ENCODE data around the gene ANKRD31. TPM values are rescaled to one million over a fixed set of nuclear protein-coding genes. Genes with fewer than 3 reads are reported as not detected.
A peak's percentile ranks its signal among the peaks of the same experiment; 100 is the strongest.

The ANKRD31 gene
- total RNA-seq, 8 experiments from 2014 or later = 0.18 to 1.1 (median 0.46) TPM

DNA sequence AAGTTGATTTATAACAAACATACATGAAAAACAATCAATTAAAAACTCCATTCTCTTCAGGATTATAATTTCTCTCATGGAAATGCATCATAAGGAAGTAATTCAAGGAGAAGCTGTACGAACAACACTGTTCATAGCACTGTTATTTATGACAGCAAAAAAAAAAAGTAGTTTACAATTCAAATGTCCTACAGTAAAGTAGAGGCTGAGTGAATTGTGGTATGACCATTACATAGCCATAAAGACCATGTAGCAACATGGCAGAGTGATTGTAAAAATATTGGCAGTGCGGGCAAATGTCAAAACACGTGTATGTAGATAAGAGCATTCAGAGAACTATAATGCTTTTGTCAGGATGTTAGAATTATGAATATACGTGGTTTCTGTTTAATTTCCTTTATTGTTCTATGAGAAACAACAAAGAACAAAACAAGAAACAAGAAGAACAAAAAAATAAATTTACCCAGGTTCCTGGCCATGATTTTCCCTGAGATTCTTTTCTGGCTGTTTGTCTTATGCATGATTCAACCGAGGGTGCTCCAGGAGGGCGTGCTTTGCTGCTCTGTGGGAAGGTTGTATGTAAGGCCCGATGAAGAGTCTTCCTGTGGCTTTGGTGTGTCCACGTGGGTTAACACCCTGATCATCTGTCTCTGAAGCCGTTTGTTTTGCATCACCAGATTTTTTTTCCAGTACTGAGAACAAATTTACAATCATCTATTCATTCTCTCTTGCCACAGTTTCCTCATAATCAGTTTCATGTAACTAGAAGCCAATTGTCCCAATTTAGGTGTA, 213.1 kb downstream of the ANKRD31 start:
- Histone ChIP-seq H3K4me3 (no peak overlapping the region), H3K4me1 (replicated peaks in 1 of 2) (no peaks in the 10 kb centered on the region), H3K27ac (no peak overlapping the region)
- ATAC-seq (replicated peaks in 6 of 8) = peak in 3 of 8 experiments; percentile 47 to 76 (median 64)
- in situ Hi-C loops (cut with MboI; ENCODE audit: low pct_unique_long_range_greater_than_20kb in 2 of 9, low sequenced_read_pairs in 9 of 9, unreplicated experiment in 9 of 9) = no loop called here
- WGBS, 10 experiments = 39 to 85% (median 72%) methylated on average over 3 to 9 of the region's 9 CpGs

DNA sequence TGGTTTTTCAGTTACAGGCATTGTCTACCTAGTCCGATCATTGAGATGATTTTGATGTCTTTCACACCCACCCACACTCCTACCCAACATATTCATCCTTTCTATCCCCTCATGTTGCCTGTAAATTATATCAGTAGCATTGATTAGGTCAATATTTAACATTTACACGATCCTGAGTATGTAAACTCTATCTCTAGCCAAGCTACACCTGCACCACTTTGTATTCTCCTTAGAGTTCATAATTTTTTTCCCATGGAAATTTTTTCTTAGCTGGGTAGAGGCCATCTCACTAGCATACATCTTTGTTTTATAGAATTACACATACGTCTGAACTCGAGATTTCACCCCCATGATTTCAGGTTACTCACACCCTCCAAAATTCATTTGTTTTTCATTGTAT, 214.9 kb downstream of the ANKRD31 start:
- Histone ChIP-seq H3K27ac (no peak overlapping the region), H3K4me1 (replicated peaks in 1 of 2) (no peaks in the 10 kb centered on the region), H3K4me3 (no peak overlapping the region)
- in situ Hi-C loops (cut with MboI; ENCODE audit: low pct_unique_long_range_greater_than_20kb in 2 of 9, low sequenced_read_pairs in 9 of 9, unreplicated experiment in 9 of 9) = no loop called here
- WGBS, 10 experiments = 20 to 100% (median 87%) methylated on average over 2 to 4 of the region's 4 CpGs; no CpG with 5 or more reads in 1 of the 10 experiments
- no peak for ATAC-seq (replicated peaks in 6 of 8)

DNA sequence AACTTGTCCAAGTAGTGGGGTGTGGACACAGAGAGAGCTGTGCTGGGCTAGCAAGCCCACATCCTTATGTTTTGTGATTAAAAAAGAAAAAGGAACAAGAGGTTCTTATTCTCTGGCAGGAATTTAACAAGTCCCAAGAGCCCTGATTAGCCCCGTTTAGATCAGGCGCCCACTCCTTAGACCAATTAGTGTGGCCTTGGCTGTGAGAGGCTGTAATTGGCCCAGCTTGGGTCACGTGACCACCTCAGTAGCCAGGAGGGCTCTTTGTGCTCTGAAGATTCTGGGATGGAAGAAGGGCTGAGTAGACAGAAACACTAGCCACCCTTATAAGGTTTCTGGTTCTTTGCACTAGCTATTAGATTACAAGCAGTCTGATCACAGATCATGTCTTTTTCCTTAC, 215.5 kb downstream of the ANKRD31 start:
- in situ Hi-C loops (cut with MboI; ENCODE audit: low pct_unique_long_range_greater_than_20kb in 2 of 9, low sequenced_read_pairs in 9 of 9, unreplicated experiment in 9 of 9) = no loop called here
- H3K27ac ChIP-seq = no peak overlapping the region
- WGBS, 10 experiments = 17 to 81% (median 54%) methylated on average over 2 to 3 of the region's 3 CpGs; no CpG with 5 or more reads in 6 of the 10 experiments
- no peaks in the 10 kb centered on the region for H3K4me1 ChIP-seq (replicated peaks in 1 of 2)
- ATAC-seq (replicated peaks in 6 of 8) = no peak
- no peak overlapping the region for H3K4me3 ChIP-seq

DNA sequence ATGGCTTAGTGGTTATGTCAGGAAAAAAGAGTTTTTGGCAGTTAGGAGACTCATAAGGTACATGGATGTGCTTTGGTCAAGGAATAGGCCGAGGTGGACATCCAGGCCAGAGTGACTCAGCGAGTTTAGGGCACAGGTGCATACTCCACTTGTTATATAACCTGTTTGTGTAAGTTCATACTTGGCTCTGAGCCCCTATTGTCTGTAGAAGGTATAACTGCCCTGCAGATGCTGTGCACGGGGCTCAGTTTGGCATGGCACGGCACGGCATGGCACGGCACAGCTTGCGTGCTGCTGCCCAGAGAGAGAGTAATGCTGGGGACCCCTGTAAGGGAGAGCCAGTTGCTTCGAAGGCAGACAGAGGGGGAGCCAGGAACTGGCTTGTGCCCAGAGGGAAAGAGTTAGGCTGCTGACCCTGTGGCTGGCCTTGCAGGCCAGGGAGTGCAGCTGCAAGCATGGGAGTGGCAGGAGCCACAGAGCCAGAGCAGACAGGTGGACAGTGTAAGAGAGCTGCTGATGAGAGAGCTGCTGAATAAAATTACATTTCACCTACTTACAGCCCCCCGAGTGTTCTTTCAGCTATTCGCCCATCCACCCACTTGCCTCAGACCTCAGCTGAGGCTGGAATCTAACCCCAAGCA, 216.5 kb downstream of the ANKRD31 start:
- Histone ChIP-seq H3K4me1 (replicated peaks in 1 of 2) (no peaks in the 10 kb centered on the region), H3K4me3 (no peak overlapping the region), H3K27ac (no peak overlapping the region)
- WGBS, 10 experiments = 50 to 100% (median 88%) methylated on average over 2 to 8 of the region's 10 CpGs; no CpG with 5 or more reads in 2 of the 10 experiments
- in situ Hi-C loops (cut with MboI; ENCODE audit: low pct_unique_long_range_greater_than_20kb in 2 of 9, low sequenced_read_pairs in 9 of 9, unreplicated experiment in 9 of 9) = no loop called here
- ATAC-seq (replicated peaks in 6 of 8) = no peak

DNA sequence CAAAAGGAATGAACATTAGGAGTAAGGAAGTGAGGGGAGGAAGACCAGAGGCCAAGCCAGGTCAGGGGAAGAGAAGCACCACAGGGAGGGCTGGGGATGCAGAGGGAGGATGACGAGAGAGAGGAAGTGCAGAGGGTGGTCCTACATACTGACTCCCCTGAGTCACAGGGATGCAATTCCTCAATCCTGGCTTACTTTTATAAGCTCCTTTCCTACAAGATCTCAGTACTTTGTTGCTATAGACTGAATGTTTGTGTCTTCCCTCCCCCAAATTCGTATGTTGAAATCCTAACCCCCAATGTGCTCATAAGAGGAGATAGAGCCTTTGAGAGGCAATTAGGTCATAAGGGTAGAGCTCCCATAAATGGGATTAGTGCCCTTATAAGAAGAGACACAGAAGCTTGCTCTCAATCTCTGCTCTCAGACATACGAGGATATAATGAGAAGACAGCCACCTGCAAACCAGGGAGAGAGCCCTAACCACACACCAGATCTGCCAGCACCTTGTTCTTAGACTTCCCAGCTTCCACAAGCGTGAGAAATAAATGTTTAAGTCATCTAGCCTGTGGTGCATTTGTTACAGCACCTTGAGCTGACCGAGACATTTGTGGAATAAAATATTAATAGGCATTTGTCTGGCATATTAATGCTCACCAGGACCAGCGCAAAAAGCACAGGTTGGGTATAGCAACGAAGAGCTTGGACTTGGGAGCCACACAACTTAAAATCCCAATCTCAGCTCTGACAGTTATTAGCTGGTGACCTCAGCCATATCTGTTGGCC, 217.7 kb downstream of the ANKRD31 start:
- Histone ChIP-seq H3K4me1 (replicated peaks in 1 of 2) (no peaks in the 10 kb centered on the region), H3K4me3 (no peak overlapping the region), H3K27ac (no peak overlapping the region)
- 57 to 81% (median 78%) methylated on average over 1 to 7 of the region's 7 CpGs; no CpG with 5 or more reads in 1 of the 10 experiments for WGBS, 10 experiments
- ATAC-seq (replicated peaks in 6 of 8) = no peak
- in situ Hi-C loops (cut with MboI; ENCODE audit: low pct_unique_long_range_greater_than_20kb in 2 of 9, low sequenced_read_pairs in 9 of 9, unreplicated experiment in 9 of 9) = no loop called here

Other genes starting within 250 kb of the ANKRD31 start
- 1 to 10 TPM in 1 of 8 experiments, under 1 TPM in 6, not detected in 1; 0.07 to 2.9 (median 0.43) TPM for gene GCNT4, start 184.3 kb downstream of the ANKRD31 start, total RNA-seq
- 100 to 1,000 TPM in 5 of 8 experiments, 10 to 100 TPM in 3; 33.1 to 198 (median 105) TPM for gene HMGCR, start 100.3 kb upstream of the ANKRD31 start, total RNA-seq